Measurements from ENCODE around the gene NFS1.
A peak's percentile ranks its signal among the peaks of the same experiment; 100 is the strongest.

NFS1 gene

DNA sequence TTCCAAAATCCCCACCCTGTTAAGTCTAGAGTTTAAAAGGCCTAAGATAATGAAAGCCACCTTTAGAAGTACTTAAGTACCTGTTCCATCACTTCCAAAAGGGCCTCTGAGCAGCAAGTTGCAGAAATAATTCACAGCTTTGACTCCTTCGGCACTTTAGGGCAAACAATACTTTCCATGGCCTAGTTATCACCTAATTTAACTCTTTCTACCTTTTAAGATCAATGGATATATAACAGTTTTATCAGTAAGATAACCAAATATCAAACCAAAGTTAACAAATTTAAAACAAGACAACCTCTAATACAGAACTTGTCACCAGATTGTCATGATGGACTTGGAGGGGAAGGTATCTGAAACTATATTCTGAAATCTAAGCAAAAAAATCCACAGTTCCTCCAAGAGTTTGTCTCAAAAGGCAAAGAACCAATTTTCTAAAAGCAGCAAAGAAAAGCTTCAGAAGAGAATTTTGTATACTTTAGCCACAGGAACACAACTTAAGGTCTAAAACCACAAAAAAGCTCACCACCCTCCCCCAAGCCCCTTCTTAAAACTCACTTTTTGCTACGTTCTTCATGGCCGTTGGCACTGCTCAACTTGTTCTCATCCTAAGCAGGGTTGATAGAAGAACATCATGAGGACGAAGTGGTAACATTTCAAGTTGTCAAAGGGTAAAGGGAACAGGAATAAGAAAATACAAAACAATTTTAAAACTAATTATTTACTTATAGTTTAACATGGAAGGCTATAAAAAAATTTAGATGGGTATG, 39.4 kb upstream of the NFS1 start:
- TF ChIP-seq CTCF (IDR thresholded peaks at IDR 0.05; ENCODE audit: low read depth, low read length, poor library complexity, severe bottlenecking) (no peak), EZH2phosphoT487 (IDR thresholded peaks at IDR 0.05; ENCODE audit: borderline replicate concordance, low read length) (no peak)
- H3K4me1 ChIP-seq (ENCODE audit: control insufficient read depth, low read length), result peaks cover 57% of the 10 kb centered on the region
- no peaks in the 10 kb centered on the region for H3K9me2 ChIP-seq (replicated peaks; ENCODE audit: control insufficient read depth, low read length)
- H3K36me3 ChIP-seq (ENCODE audit: control insufficient read depth, low read length), result peaks cover 89% of the 10 kb centered on the region
- H4K20me1 ChIP-seq (ENCODE audit: control insufficient read depth, insufficient read depth, low read depth, low read length), result peaks cover 41% of the 10 kb centered on the region
- H3K4me2 ChIP-seq (ENCODE audit: low read length), result peak overlapping the region; percentile 24; the same call in 1 of the 2 replicates
- H3K4me3 ChIP-seq (ENCODE audit: low read length), result peak overlapping the region; percentile 12; the same call in 1 of the 2 replicates
- no peaks in the 10 kb centered on the region for H3K9me3 ChIP-seq (ENCODE audit: control insufficient read depth, insufficient read depth, low read length)
- H3K27me3 ChIP-seq (ENCODE audit: control insufficient read depth, low read length), result no peaks in the 10 kb centered on the region
- no peak overlapping the region for H3K27ac ChIP-seq (ENCODE audit: low read depth, low read length)
- H3K79me2 ChIP-seq (ENCODE audit: control insufficient read depth, low read length), result peaks cover 96% of the 10 kb centered on the region
- peaks cover 35% of the 10 kb centered on the region for H3F3A ChIP-seq (ENCODE audit: control insufficient read depth, insufficient read depth)

DNA sequence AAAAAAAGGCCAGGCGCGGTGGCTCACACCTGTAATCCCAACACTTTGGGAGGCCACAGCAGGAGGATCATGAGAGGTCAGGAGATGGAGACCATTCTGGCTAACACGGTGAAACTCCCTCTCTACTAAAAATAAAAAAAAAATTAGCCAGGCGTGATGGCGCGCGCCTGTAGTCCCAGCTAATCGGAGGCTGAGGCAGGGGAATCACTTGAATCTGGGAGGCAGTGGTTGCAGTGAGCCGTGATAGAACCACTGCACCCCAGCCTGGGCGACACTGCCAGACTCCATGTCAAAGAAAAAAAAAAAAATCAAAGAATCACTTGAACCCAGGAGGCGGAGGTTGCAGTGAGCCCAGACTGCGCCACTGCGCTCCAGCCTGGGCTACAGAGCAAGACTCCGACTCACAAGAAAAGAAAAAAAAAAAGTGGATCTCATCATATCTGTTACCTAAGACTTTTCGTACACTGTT, 38.7 kb upstream of the NFS1 start:
- Histone ChIP-seq H3K36me3 (ENCODE audit: control insufficient read depth, low read length) (peaks cover 95% of the 10 kb centered on the region), H3K27me3 (ENCODE audit: control insufficient read depth, low read length) (no peaks in the 10 kb centered on the region), H4K20me1 (ENCODE audit: control insufficient read depth, insufficient read depth, low read depth, low read length) (peaks cover 45% of the 10 kb centered on the region), H3K9me2 (replicated peaks; ENCODE audit: control insufficient read depth, low read length) (no peaks in the 10 kb centered on the region), H3K9me3 (ENCODE audit: control insufficient read depth, insufficient read depth, low read length) (no peaks in the 10 kb centered on the region), H3K4me1 (ENCODE audit: control insufficient read depth, low read length) (peaks cover 51% of the 10 kb centered on the region), H3K79me2 (ENCODE audit: control insufficient read depth, low read length) (peaks cover 96% of the 10 kb centered on the region), H3K4me2 (ENCODE audit: low read length) (peak overlapping the region; percentile 24; the same call in 1 of the 2 replicates), H3K27ac (ENCODE audit: low read depth, low read length) (no peak overlapping the region), H3K4me3 (ENCODE audit: low read length) (no peak overlapping the region), H3F3A (ENCODE audit: control insufficient read depth, insufficient read depth) (peaks cover 30% of the 10 kb centered on the region)
- no peak for TF ChIP-seq CTCF (IDR thresholded peaks at IDR 0.05; ENCODE audit: low read depth, low read length, poor library complexity, severe bottlenecking)
- TF ChIP-seq EZH2phosphoT487 (IDR thresholded peaks at IDR 0.05; ENCODE audit: borderline replicate concordance, low read length), result no peak

- Histone ChIP-seq H3K9me2 (replicated peaks; ENCODE audit: control insufficient read depth, low read length) (no peaks in the 10 kb centered on the region), H3K9me3 (ENCODE audit: control insufficient read depth, insufficient read depth, low read length) (no peaks in the 10 kb centered on the region), H3K4me1 (ENCODE audit: control insufficient read depth, low read length) (peaks cover 50% of the 10 kb centered on the region), H3K4me2 (ENCODE audit: low read length) (peak overlapping the region; percentile 22), H3F3A (ENCODE audit: control insufficient read depth, insufficient read depth) (peaks cover 36% of the 10 kb centered on the region), H3K4me3 (ENCODE audit: low read length) (no peak overlapping the region), H3K27me3 (ENCODE audit: control insufficient read depth, low read length) (no peaks in the 10 kb centered on the region), H3K27ac (ENCODE audit: low read depth, low read length) (no peak overlapping the region), H3K79me2 (ENCODE audit: control insufficient read depth, low read length) (peaks cover 100% of the 10 kb centered on the region), H4K20me1 (ENCODE audit: control insufficient read depth, insufficient read depth, low read depth, low read length) (peaks cover 57% of the 10 kb centered on the region), H3K36me3 (ENCODE audit: control insufficient read depth, low read length) (peaks cover 100% of the 10 kb centered on the region)
- TF ChIP-seq EZH2phosphoT487 (IDR thresholded peaks at IDR 0.05; ENCODE audit: borderline replicate concordance, low read length) (no peak), CTCF (IDR thresholded peaks at IDR 0.05; ENCODE audit: low read depth, low read length, poor library complexity, severe bottlenecking) (no peak)
These were observed 36.8 kb upstream of the NFS1 start for GRCh38 chr20:35735826-35736470.

Data from DOHH2 (cell line).